K562 (cell line): Measurements from ENCODE around the gene LSM4. TPM values are rescaled to one million over a fixed set of nuclear protein-coding genes. Genes with fewer than 3 reads are reported as not detected.

ENCODE experiments used
- BCOR ChIP-seq: fragments of 450-650 bp; IDR thresholded peaks from 2 replicates; pipeline ENCODE4 v1.6.1; 2016
- BMI1 ChIP-seq: fragments of 150-350 bp; IDR thresholded peaks from 2 replicates; pipeline ENCODE4 v1.6.1; 2014; ENCODE audit warnings: low read length
- COPS2 ChIP-seq: fragments of 450-650 bp; conservative IDR thresholded peaks from 2 replicates; pipeline ENCODE4 v1.6.1; 2016; ENCODE audit warnings: mild to moderate bottlenecking, moderate library complexity
- GTF2F1 ChIP-seq: IDR thresholded peaks from 2 replicates; pipeline ENCODE4 v1.6.1; 2011; ENCODE audit warnings: low read depth, low read length, improper control_type of control experiment
- HDAC1 ChIP-seq, 2 experiments: fragments of 450-650 bp; IDR thresholded peaks; 2 replicates each; pipeline ENCODE4 v1.6.1; 2016 to 2017; ENCODE audit warnings: inconsistent platforms in 1 of 2, mild to moderate bottlenecking in 1 of 2, moderate library complexity in 1 of 2
- HDAC2 ChIP-seq: fragments of 450-650 bp; IDR thresholded peaks from 2 replicates; pipeline ENCODE4 v1.6.1; 2016; ENCODE audit warnings: mild to moderate bottlenecking
- HIVEP1 ChIP-seq: fragments of 250-450 bp; sonication (Bioruptor Pico); IDR thresholded peaks from 2 replicates; pipeline ENCODE4 v1.4.0; 2020; ENCODE audit warnings: mild to moderate bottlenecking
- KDM1A ChIP-seq, 2 experiments: fragments of 450-650 bp; IDR thresholded peaks; 2 replicates each; pipeline ENCODE4 v1.6.1; 2016; ENCODE audit warnings: mild to moderate bottlenecking in 2 of 2
- MTA3 ChIP-seq: fragments of 450-650 bp; formaldehyde crosslinking; IDR thresholded peaks from 2 replicates; pipeline ENCODE4 v1.6.1; 2017; ENCODE audit warnings: mild to moderate bottlenecking, borderline replicate concordance
- PHF21A ChIP-seq: fragments of 450-650 bp; IDR thresholded peaks from 2 replicates; pipeline ENCODE4 v1.6.1; 2017; ENCODE audit warnings: low read depth, borderline replicate concordance
- POLR2H ChIP-seq: IDR thresholded peaks from 2 replicates; pipeline ENCODE4 v1.6.1; 2016; ENCODE audit warnings: missing genetic modification characterization, low read depth, mild to moderate bottlenecking, control low read depth, missing compliant biosample characterization, moderate library complexity
- RCOR1 ChIP-seq, 2 experiments: IDR thresholded peaks; 2 replicates each; pipeline ENCODE4 v1.6.1; 2012; ENCODE audit warnings: low read depth in 2 of 2, low read length in 2 of 2, borderline replicate concordance in 1 of 2, improper control_type of control experiment in 1 of 2
- TBP ChIP-seq: optimal IDR thresholded peaks from 2 replicates; pipeline ENCODE3; 2011; ENCODE audit warnings: low read depth, low read length, improper control_type of control experiment
- ZNF12 ChIP-seq: sonication (generic); formaldehyde crosslinking; IDR thresholded peaks from 2 replicates; pipeline ENCODE4 v1.4.0; 2020; ENCODE audit warnings: mild to moderate bottlenecking, missing genetic modification reagents
- ZNF184 ChIP-seq: sonication (generic); formaldehyde crosslinking; IDR thresholded peaks from 2 replicates; pipeline ENCODE4 v1.5.0; 2020; ENCODE audit warnings: missing genetic modification reagents
- ZNF561 ChIP-seq: fragments of 450-650 bp; formaldehyde crosslinking; conservative IDR thresholded peaks from 2 replicates; pipeline ENCODE4 v1.4.0; 2020; ENCODE audit warnings: mild to moderate bottlenecking, moderate library complexity
- polyA plus RNA-seq, 8 experiments: library from polyadenylated mRNA; depleted of rRNA in 4 of 8; stranded (reverse) in 5 of 8; unstranded in 3 of 8; fragments of >200 nt; fragmentation: Nextera tagmentation in 2 of 8; fragmentation: Illumina TruSeq in 1 of 8; extraction: Ambion mirVana in 2 of 8; extraction: Trizol in 1 of 8; gene quantifications; 2 replicates each; pipeline versions ENCODE4 v1.2.1 to v1.2.3, GENCODE V29; 2011 to 2014; ENCODE audit warnings: inconsistent platforms in 1 of 8, missing spikeins in 1 of 8
- total RNA-seq, 7 experiments: library from RNA; depleted of rRNA in 6 of 7; stranded (reverse); fragments of >200 nt in 6 of 7; fragmentation: Illumina TruSeq in 2 of 7; extraction: Trizol in 2 of 7; gene quantifications; 2 replicates each; pipeline versions ENCODE4 v1.2.1 to v1.2.3, GENCODE V29; 2011 to 2021; ENCODE audit warnings: low replicate concordance in 1 of 7
- TF ChIP-seq, protein P1 (sequence below): sonication (generic); formaldehyde crosslinking; IDR thresholded peaks from 2 replicates; pipeline ENCODE4 v1.8.0; 2022; ENCODE audit warnings: mild to moderate bottlenecking, low read depth, missing genetic modification reagents
- TF ChIP-seq, protein P2 (sequence below): sonication (generic); formaldehyde crosslinking; IDR thresholded peaks from 2 replicates; pipeline ENCODE4 v1.8.1; 2023; ENCODE audit warnings: mild to moderate bottlenecking, missing genetic modification reagents
- TF ChIP-seq, protein P3 (sequence below): fragments of 250-450 bp; sonication (Bioruptor Pico); IDR thresholded peaks from 2 replicates; pipeline ENCODE4 v1.8.0; 2021; ENCODE audit warnings: mild to moderate bottlenecking, moderate library complexity
- TF ChIP-seq, protein P4 (sequence below): fragments of 450-650 bp; IDR thresholded peaks from 2 replicates; pipeline ENCODE4 v1.6.1; 2014; ENCODE audit warnings: low read depth, mild to moderate bottlenecking, moderate library complexity, borderline replicate concordance
- TF ChIP-seq, protein P5 (sequence below): IDR thresholded peaks from 2 replicates; pipeline ENCODE4 v1.6.1; 2014; ENCODE audit warnings: antibody characterized with exemption

The LSM4 gene
- total and polyA plus RNA-seq, 9 of the 15 experiments (the other 6 are each of a cell fraction or from before 2014, with no cell fraction given): 11.9 to 763 (median 202) TPM

DNA sequence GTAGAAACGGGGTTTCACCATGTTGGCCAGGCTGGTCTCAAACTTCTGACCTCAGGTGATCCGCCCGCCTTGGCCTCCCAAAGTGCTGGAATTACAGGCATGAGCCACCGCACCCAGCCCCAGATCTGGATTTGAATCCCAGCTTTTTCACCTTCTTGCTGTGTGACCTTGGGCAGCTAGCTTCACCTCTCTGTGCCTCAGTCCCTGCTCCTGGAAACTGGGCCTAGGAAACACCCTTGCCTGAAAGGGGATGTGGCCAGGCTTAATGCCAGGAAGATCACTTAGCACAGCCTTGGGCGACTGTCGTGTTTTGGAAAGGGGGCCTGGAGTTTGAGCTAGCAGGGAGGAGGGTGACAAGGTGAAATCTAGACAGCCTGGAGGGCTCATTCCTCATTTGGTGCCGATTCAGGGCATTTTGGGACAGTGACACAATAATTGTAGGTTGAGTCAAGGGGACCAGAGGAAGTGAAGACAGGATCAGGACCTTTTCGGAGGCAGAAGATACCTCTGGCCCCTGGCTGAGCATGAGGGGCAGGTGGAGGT lies 19.3 kb upstream of the LSM4 start (continued):
- TF ChIP-seq, protein P1, sequence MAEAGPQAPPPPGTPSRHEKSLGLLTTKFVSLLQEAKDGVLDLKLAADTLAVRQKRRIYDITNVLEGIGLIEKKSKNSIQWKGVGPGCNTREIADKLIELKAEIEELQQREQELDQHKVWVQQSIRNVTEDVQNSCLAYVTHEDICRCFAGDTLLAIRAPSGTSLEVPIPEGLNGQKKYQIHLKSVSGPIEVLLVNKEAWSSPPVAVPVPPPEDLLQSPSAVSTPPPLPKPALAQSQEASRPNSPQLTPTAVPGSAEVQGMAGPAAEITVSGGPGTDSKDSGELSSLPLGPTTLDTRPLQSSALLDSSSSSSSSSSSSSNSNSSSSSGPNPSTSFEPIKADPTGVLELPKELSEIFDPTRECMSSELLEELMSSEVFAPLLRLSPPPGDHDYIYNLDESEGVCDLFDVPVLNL (CRISPR knock-in tag): 0 out of 2 replicates have a peak, but pooled peaks have one; percentile 23
- TF ChIP-seq ZNF12 (CRISPR knock-in tag): no peak
- TF ChIP-seq, protein P2, sequence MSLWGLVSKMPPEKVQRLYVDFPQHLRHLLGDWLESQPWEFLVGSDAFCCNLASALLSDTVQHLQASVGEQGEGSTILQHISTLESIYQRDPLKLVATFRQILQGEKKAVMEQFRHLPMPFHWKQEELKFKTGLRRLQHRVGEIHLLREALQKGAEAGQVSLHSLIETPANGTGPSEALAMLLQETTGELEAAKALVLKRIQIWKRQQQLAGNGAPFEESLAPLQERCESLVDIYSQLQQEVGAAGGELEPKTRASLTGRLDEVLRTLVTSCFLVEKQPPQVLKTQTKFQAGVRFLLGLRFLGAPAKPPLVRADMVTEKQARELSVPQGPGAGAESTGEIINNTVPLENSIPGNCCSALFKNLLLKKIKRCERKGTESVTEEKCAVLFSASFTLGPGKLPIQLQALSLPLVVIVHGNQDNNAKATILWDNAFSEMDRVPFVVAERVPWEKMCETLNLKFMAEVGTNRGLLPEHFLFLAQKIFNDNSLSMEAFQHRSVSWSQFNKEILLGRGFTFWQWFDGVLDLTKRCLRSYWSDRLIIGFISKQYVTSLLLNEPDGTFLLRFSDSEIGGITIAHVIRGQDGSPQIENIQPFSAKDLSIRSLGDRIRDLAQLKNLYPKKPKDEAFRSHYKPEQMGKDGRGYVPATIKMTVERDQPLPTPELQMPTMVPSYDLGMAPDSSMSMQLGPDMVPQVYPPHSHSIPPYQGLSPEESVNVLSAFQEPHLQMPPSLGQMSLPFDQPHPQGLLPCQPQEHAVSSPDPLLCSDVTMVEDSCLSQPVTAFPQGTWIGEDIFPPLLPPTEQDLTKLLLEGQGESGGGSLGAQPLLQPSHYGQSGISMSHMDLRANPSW (CRISPR knock-in tag): no peak
- no peak; a peak in 1 of 4 replicates for TF ChIP-seq RCOR1 (IDR thresholded peaks at IDR 0.05; ENCODE audit: borderline replicate concordance in 1 of 2, low read depth in 2 of 2, low read length in 2 of 2)
- no peak for TF ChIP-seq BMI1
- TF ChIP-seq MTA3: no peak
- TF ChIP-seq COPS2: no peak
- no peak for TF ChIP-seq GTF2F1
- TF ChIP-seq, protein P3, sequence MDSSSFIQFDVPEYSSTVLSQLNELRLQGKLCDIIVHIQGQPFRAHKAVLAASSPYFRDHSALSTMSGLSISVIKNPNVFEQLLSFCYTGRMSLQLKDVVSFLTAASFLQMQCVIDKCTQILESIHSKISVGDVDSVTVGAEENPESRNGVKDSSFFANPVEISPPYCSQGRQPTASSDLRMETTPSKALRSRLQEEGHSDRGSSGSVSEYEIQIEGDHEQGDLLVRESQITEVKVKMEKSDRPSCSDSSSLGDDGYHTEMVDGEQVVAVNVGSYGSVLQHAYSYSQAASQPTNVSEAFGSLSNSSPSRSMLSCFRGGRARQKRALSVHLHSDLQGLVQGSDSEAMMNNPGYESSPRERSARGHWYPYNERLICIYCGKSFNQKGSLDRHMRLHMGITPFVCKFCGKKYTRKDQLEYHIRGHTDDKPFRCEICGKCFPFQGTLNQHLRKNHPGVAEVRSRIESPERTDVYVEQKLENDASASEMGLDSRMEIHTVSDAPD (CRISPR knock-in tag): no peak
- TF ChIP-seq KDM1A (IDR thresholded peaks at IDR 0.05): peak; percentile 75 to 87
- TF ChIP-seq, protein P4, sequence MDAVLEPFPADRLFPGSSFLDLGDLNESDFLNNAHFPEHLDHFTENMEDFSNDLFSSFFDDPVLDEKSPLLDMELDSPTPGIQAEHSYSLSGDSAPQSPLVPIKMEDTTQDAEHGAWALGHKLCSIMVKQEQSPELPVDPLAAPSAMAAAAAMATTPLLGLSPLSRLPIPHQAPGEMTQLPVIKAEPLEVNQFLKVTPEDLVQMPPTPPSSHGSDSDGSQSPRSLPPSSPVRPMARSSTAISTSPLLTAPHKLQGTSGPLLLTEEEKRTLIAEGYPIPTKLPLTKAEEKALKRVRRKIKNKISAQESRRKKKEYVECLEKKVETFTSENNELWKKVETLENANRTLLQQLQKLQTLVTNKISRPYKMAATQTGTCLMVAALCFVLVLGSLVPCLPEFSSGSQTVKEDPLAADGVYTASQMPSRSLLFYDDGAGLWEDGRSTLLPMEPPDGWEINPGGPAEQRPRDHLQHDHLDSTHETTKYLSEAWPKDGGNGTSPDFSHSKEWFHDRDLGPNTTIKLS: no peak
- TF ChIP-seq HIVEP1 (CRISPR knock-in tag): no peak
- TF ChIP-seq POLR2H (tag): no peak
- TF ChIP-seq HDAC2: 0 out of 2 replicates have a peak, but pooled peaks have one; percentile 20
- no peak for TF ChIP-seq HDAC1 (IDR thresholded peaks at IDR 0.05)
- TF ChIP-seq ZNF184 (CRISPR knock-in tag): no peak
- TF ChIP-seq, protein P5, sequence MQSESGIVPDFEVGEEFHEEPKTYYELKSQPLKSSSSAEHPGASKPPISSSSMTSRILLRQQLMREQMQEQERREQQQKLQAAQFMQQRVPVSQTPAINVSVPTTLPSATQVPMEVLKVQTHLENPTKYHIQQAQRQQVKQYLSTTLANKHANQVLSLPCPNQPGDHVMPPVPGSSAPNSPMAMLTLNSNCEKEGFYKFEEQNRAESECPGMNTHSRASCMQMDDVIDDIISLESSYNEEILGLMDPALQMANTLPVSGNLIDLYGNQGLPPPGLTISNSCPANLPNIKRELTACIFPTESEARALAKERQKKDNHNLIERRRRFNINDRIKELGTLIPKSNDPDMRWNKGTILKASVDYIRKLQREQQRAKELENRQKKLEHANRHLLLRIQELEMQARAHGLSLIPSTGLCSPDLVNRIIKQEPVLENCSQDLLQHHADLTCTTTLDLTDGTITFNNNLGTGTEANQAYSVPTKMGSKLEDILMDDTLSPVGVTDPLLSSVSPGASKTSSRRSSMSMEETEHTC: no peak
- TF ChIP-seq TBP: no peak
- TF ChIP-seq PHF21A: no peak
- no peak for TF ChIP-seq ZNF561 (CRISPR knock-in tag)
- peak; percentile 95 for TF ChIP-seq BCOR
